H1 (cell line): ENCODE results near the gene STIM1. TPM values are rescaled to one million over a fixed set of nuclear protein-coding genes. Genes with fewer than 3 reads are reported as not detected.

Experiments used
- CBX5 ChIP-seq: fragments of 300-800, 300-1000 bp; sonication (generic); IDR thresholded peaks from 2 replicates; pipeline ENCODE4 v1.7.1; 2016; ENCODE audit warnings: antibody characterized with exemption, low read length, low read depth
- CTBP2 ChIP-seq: IDR thresholded peaks from 2 replicates; pipeline ENCODE4 v1.7.0; 2011; ENCODE audit warnings: borderline replicate concordance, mild to moderate bottlenecking, moderate library complexity, mixed read lengths, low read length; ENCODE audit not compliant: insufficient read depth, insufficient read length
- HDAC6 ChIP-seq: IDR thresholded peaks from one replicate; pipeline ENCODE4 v1.7.1; 2012; ENCODE audit warnings: low read depth, mild to moderate bottlenecking, inconsistent platforms, low read length, moderate library complexity
- MAFK ChIP-seq: IDR thresholded peaks from 2 replicates; pipeline ENCODE4 v1.6.1; 2012; ENCODE audit warnings: low read depth, mild to moderate bottlenecking, improper control_type of control experiment, low read length
- RXRA ChIP-seq: IDR thresholded peaks from 2 replicates; pipeline ENCODE4 v1.6.1; 2011; ENCODE audit warnings: low read depth, mild to moderate bottlenecking, low read length, moderate library complexity; ENCODE audit not compliant: insufficient read depth
- SP1 ChIP-seq: IDR thresholded peaks from 2 replicates; pipeline ENCODE4 v1.6.1; 2011; ENCODE audit warnings: low read depth, low read length
- TEAD4 ChIP-seq: IDR thresholded peaks from 2 replicates; pipeline ENCODE4 v1.6.1; 2012; ENCODE audit warnings: low read depth, low read length, inconsistent platforms, mixed read lengths
- polyA plus RNA-seq, 7 experiments: library from polyadenylated mRNA; depleted of rRNA in 3 of 7; stranded (reverse) in 5 of 7; unstranded in 2 of 7; fragments of >200 nt in 5 of 7; fragments of 200-250 nt in 2 of 7; gene quantifications; 1 replicate in 5 of 7; 2 replicates in 1 of 7; 4 replicates in 1 of 7; pipeline versions ENCODE4 v1.2.1 to v1.2.3, GENCODE V29; 2011 to 2013; ENCODE audit warnings: missing spikeins in 2 of 7, mixed read lengths in 2 of 7
- total RNA-seq: library from RNA; stranded (reverse); fragmentation: NEBNext Ultra II Directional; extraction: Animal tissue kit (Norgen Biotek cat#: 25700); gene quantifications from 2 replicates; pipeline ENCODE4 v1.2.1, GENCODE V29; 2021

STIM1 gene
- total and polyA plus RNA-seq, 2 of the 8 experiments (the other 6 are each of a cell fraction or from before 2014, with no cell fraction given) = 11.1 to 12.2 TPM

- TF ChIP-seq SP1 = no peak
- TF ChIP-seq HDAC6 = no peak
- no peak for TF ChIP-seq MAFK
- no peak for TF ChIP-seq RXRA
- TF ChIP-seq CTBP2 = no peak
- TF ChIP-seq CBX5 = no peak
- no peak for TF ChIP-seq TEAD4
Observed at GRCh38 chr11:4065601-4066377, 210.3 kb downstream of the STIM1 start (continued).
